ENCODE data around the gene RTTN. TPM values are rescaled to one million over a fixed set of nuclear protein-coding genes. Genes with fewer than 3 reads are reported as not detected.

Gene RTTN
- total and polyA plus RNA-seq, 10 of the 15 experiments (the other 5 are each of a cell fraction or from before 2014, with no cell fraction given), result 9.4 to 36.6 (median 15.7) TPM

GRCh38 chr18:70194227-70194890, 11.1 kb downstream of the RTTN start (continued):
- peak; percentile 8; the same call in 1 of the 2 replicates for TF ChIP-seq ZBTB40 (IDR thresholded peaks at IDR 0.05; ENCODE audit: borderline replicate concordance)
- peak; percentile 97 for TF ChIP-seq IRF4 (IDR thresholded peaks at IDR 0.05; ENCODE audit: low read depth, low read length)
- TF ChIP-seq RAD21 (IDR thresholded peaks at IDR 0.05; ENCODE audit: insufficient read depth, low read depth, low read length), result no peak
- TF ChIP-seq ETV6 (conservative IDR thresholded peaks at IDR 0.05 in 1 of 2, IDR thresholded peaks at IDR 0.05 in 1 of 2; ENCODE audit: borderline replicate concordance in 1 of 2, low read depth in 1 of 2), result peak in 1 of 2 experiments; percentile 68; a peak in 2 of 4 replicates
- no peak for TF ChIP-seq MAX (IDR thresholded peaks at IDR 0.05; ENCODE audit: low read depth, low read length)
- TF ChIP-seq E2F4 (IDR thresholded peaks at IDR 0.05; ENCODE audit: low read depth, low read length), result no peak
- no peak for TF ChIP-seq CHD1 (IDR thresholded peaks at IDR 0.05; ENCODE audit: low read depth, low read length)
- TF ChIP-seq SKIL (IDR thresholded peaks at IDR 0.05; ENCODE audit: low read depth, poor library complexity, severe bottlenecking), result peak; percentile 90
- 0 out of 2 replicates have a peak, but pooled peaks have one; percentile 18 for TF ChIP-seq SPI1 (IDR thresholded peaks at IDR 0.05; ENCODE audit: borderline replicate concordance, insufficient read depth, low read depth, low read length)
- TF ChIP-seq PAX5 (IDR thresholded peaks at IDR 0.05; ENCODE audit: borderline replicate concordance, low read depth, low read length), result peak; percentile 93
- TF ChIP-seq ATF2 (IDR thresholded peaks at IDR 0.05; ENCODE audit: low read length), result peak; percentile 100
- no peak for TF ChIP-seq NFYA (IDR thresholded peaks at IDR 0.05; ENCODE audit: borderline replicate concordance, low read depth, low read length)
- TF ChIP-seq SUZ12 (IDR thresholded peaks at IDR 0.05; ENCODE audit: unreplicated experiment), result no peak
- no peak for TF ChIP-seq STAT1 (conservative IDR thresholded peaks at IDR 0.05)
- no peak for TF ChIP-seq TCF7 (IDR thresholded peaks at IDR 0.05; ENCODE audit: borderline replicate concordance)
- TF ChIP-seq EED (IDR thresholded peaks at IDR 0.05; ENCODE audit: low read depth), result peak; percentile 98
- peak; percentile 98 for TF ChIP-seq BCL11A (IDR thresholded peaks at IDR 0.05; ENCODE audit: low read depth, low read length)
- peak; percentile 53 to 72; a peak in 2 of 4 replicates for TF ChIP-seq BHLHE40 (IDR thresholded peaks at IDR 0.05; ENCODE audit: borderline replicate concordance in 1 of 2, low read depth in 2 of 2, low read length in 1 of 2)
- peak; percentile 92 for TF ChIP-seq MTA2 (IDR thresholded peaks at IDR 0.05; ENCODE audit: low read depth)
- peak; percentile 98 for TF ChIP-seq EP300 (IDR thresholded peaks at IDR 0.05; ENCODE audit: borderline replicate concordance in 1 of 2, control insufficient read depth in 1 of 2, low read depth in 2 of 2, low read length in 2 of 2)
